ENCODE data around the gene DGCR8.

GRCh38 chr22:20123366-20124082 is 43.5 kb downstream of the DGCR8 start:
- TF ChIP-seq CTCF (IDR thresholded peaks at IDR 0.05) (no peak), POLR2A (IDR thresholded peaks at IDR 0.05) (no peak)

All from right lobe of liver (tissue), 4 donors.